Measurements from ENCODE around the gene RGL2. TPM values are rescaled to one million over a fixed set of nuclear protein-coding genes. Genes with fewer than 3 reads are reported as not detected.

RGL2 gene
- total and polyA plus RNA-seq, 10 of the 15 experiments (the other 5 are each of a cell fraction or from before 2014, with no cell fraction given) = 0.84 to 21.2 (median 6.8) TPM

DNA sequence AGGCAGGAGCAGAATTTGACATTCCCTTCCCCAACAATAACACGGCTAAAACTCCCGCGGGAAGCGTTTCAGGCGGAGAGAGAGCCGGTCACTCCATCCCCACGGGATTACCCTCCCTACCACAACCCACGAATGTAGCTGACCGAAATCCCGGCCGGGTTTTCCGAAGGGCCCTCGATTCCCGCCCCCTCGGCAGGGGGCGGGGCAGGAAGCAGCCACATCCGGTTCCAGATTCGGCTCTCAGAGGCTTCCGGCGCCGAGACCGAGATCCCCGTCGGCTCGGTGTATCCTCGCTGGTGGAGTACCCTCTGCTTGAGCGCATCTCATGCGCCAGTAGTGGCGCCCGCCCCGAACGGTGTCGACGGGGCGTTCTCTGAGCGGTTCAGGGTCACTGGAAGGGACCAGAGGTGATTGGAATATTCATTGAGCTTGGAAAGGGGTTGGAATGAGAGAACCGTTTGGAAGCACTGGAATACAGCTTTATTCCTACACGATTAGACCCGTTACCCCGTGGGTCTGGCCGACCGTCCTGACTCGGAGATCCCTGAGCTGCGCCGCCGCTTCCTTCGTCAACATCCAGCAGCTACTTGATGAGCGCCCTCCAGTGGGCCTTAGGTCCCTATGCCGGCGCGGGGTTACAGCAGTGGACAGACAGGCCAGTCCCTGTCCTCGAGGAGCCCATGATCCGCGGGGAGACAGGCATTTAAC, 649 bp upstream of the RGL2 start (continued):
- TF ChIP-seq NBN (IDR thresholded peaks at IDR 0.05) (peak; percentile 97), IRF3 (IDR thresholded peaks at IDR 0.05) (no peak), TCF7 (IDR thresholded peaks at IDR 0.05; ENCODE audit: borderline replicate concordance) (peak; percentile 44; the same call in 1 of the 2 replicates), BACH1 (IDR thresholded peaks at IDR 0.05; ENCODE audit: borderline replicate concordance) (no peak; the same call in 1 of the 2 replicates), ZNF24 (IDR thresholded peaks at IDR 0.05) (no peak), ZNF622 (IDR thresholded peaks at IDR 0.05) (no peak), SP1 (IDR thresholded peaks at IDR 0.05; ENCODE audit: low read depth, low read length) (peak; percentile 93), IRF4 (IDR thresholded peaks at IDR 0.05; ENCODE audit: low read depth, low read length) (0 out of 2 replicates have a peak, but pooled peaks have one; percentile 57), E4F1 (IDR thresholded peaks at IDR 0.05; ENCODE audit: borderline replicate concordance, partially characterized antibody) (peak; percentile 68), TCF3 (IDR thresholded peaks at IDR 0.05; ENCODE audit: borderline replicate concordance, insufficient read depth, low read depth, low read length) (peak; percentile 41; the same call in 1 of the 2 replicates), RUNX3 (IDR thresholded peaks at IDR 0.05; ENCODE audit: low read length) (peak; percentile 95), ETV6 (conservative IDR thresholded peaks at IDR 0.05 in 1 of 2, IDR thresholded peaks at IDR 0.05 in 1 of 2; ENCODE audit: borderline replicate concordance in 1 of 2, low read depth in 1 of 2) (peak in 1 of 2 experiments; percentile 72; a peak in 1 of 4 replicates), SKIL (IDR thresholded peaks at IDR 0.05; ENCODE audit: low read depth, poor library complexity, severe bottlenecking) (peak; percentile 50), POLR2A (IDR thresholded peaks at IDR 0.05; ENCODE audit: low read depth, low read length) (peak; percentile 94), STAT3 (IDR thresholded peaks at IDR 0.05; ENCODE audit: low read depth, low read length) (no peak), CEBPB (IDR thresholded peaks at IDR 0.05; ENCODE audit: borderline replicate concordance in 1 of 2, low read depth in 2 of 2, low read length in 2 of 2) (no peak), PML (IDR thresholded peaks at IDR 0.05; ENCODE audit: low read length) (peak; percentile 78), IKZF2 (IDR thresholded peaks at IDR 0.05) (peak; percentile 82 to 87), GABPA (IDR thresholded peaks at IDR 0.05; ENCODE audit: low read depth) (peak; percentile 85), YBX1 (IDR thresholded peaks at IDR 0.05) (no peak), RAD21 (IDR thresholded peaks at IDR 0.05; ENCODE audit: insufficient read depth, low read depth, low read length) (no peak)
- TF ChIP-seq, protein P1, sequence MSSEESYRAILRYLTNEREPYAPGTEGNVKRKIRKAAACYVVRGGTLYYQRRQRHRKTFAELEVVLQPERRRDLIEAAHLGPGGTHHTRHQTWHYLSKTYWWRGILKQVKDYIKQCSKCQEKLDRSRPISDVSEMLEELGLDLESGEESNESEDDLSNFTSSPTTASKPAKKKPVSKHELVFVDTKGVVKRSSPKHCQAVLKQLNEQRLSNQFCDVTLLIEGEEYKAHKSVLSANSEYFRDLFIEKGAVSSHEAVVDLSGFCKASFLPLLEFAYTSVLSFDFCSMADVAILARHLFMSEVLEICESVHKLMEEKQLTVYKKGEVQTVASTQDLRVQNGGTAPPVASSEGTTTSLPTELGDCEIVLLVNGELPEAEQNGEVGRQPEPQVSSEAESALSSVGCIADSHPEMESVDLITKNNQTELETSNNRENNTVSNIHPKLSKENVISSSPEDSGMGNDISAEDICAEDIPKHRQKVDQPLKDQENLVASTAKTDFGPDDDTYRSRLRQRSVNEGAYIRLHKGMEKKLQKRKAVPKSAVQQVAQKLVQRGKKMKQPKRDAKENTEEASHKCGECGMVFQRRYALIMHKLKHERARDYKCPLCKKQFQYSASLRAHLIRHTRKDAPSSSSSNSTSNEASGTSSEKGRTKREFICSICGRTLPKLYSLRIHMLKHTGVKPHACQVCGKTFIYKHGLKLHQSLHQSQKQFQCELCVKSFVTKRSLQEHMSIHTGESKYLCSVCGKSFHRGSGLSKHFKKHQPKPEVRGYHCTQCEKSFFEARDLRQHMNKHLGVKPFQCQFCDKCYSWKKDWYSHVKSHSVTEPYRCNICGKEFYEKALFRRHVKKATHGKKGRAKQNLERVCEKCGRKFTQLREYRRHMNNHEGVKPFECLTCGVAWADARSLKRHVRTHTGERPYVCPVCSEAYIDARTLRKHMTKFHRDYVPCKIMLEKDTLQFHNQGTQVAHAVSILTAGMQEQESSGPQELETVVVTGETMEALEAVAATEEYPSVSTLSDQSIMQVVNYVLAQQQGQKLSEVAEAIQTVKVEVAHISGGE (CRISPR knock-in tag; IDR thresholded peaks at IDR 0.05) = peak; percentile 17; the same call in 1 of the 2 replicates
